WTC11 (cell line): ENCODE results near the gene EPB41.

Source experiments
- ATF2 ChIP-seq: sonication (generic); formaldehyde crosslinking; IDR thresholded peaks from 2 replicates; pipeline ENCODE4 v1.8.1; 2022; ENCODE audit warnings: low read depth, missing genetic modification reagents, borderline replicate concordance
- CBFB ChIP-seq: sonication (generic); formaldehyde crosslinking; IDR thresholded peaks from 2 replicates; pipeline ENCODE4 v1.8.1; 2022; ENCODE audit warnings: mild to moderate bottlenecking, low read depth, missing genetic modification reagents
- FOXJ3 ChIP-seq: sonication (generic); formaldehyde crosslinking; IDR thresholded peaks from 2 replicates; pipeline ENCODE4 v1.9.0; 2021; ENCODE audit warnings: missing genetic modification reagents, mild to moderate bottlenecking, borderline replicate concordance
- MXD4 ChIP-seq: fragments of 250-450 bp; sonication (Bioruptor Pico); IDR thresholded peaks from 2 replicates; pipeline ENCODE4 v1.8.0; 2021; ENCODE audit warnings: mild to moderate bottlenecking, moderate library complexity, borderline replicate concordance
- MYBL2 ChIP-seq: sonication (generic); formaldehyde crosslinking; IDR thresholded peaks from 2 replicates; pipeline ENCODE4 v1.8.1; 2023; ENCODE audit warnings: mild to moderate bottlenecking, moderate library complexity, missing genetic modification reagents
- STAT6 ChIP-seq: sonication (generic); formaldehyde crosslinking; conservative IDR thresholded peaks from 2 replicates; pipeline ENCODE4 v1.8.1; 2023; ENCODE audit warnings: mild to moderate bottlenecking, low read depth, missing genetic modification reagents, moderate library complexity
- USF2 ChIP-seq: sonication (generic); formaldehyde crosslinking; IDR thresholded peaks from 2 replicates; pipeline ENCODE4 v1.8.1; 2023; ENCODE audit warnings: mild to moderate bottlenecking, missing genetic modification reagents, moderate library complexity
- ZNF281 ChIP-seq: sonication (generic); formaldehyde crosslinking; IDR thresholded peaks from 2 replicates; pipeline ENCODE4 v1.8.0; 2023; ENCODE audit warnings: mild to moderate bottlenecking, missing genetic modification reagents
- TF ChIP-seq, protein P1 (sequence below): fragments of 200-600 bp; IDR thresholded peaks from 2 replicates; pipeline ENCODE4 v1.8.0; 2022; ENCODE audit warnings: antibody characterized with exemption

- TF ChIP-seq ATF2 (CRISPR knock-in tag): no peak
- no peak for TF ChIP-seq ZNF281 (CRISPR knock-in tag)
- TF ChIP-seq STAT6 (CRISPR knock-in tag): no peak
- no peak for TF ChIP-seq MXD4 (CRISPR knock-in tag)
- TF ChIP-seq, protein P1, sequence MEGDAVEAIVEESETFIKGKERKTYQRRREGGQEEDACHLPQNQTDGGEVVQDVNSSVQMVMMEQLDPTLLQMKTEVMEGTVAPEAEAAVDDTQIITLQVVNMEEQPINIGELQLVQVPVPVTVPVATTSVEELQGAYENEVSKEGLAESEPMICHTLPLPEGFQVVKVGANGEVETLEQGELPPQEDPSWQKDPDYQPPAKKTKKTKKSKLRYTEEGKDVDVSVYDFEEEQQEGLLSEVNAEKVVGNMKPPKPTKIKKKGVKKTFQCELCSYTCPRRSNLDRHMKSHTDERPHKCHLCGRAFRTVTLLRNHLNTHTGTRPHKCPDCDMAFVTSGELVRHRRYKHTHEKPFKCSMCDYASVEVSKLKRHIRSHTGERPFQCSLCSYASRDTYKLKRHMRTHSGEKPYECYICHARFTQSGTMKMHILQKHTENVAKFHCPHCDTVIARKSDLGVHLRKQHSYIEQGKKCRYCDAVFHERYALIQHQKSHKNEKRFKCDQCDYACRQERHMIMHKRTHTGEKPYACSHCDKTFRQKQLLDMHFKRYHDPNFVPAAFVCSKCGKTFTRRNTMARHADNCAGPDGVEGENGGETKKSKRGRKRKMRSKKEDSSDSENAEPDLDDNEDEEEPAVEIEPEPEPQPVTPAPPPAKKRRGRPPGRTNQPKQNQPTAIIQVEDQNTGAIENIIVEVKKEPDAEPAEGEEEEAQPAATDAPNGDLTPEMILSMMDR: no peak
- TF ChIP-seq MYBL2 (CRISPR knock-in tag): no peak
- no peak for TF ChIP-seq USF2 (CRISPR knock-in tag)
- TF ChIP-seq CBFB (CRISPR knock-in tag): no peak
- TF ChIP-seq FOXJ3 (CRISPR knock-in tag): no peak
Observed at GRCh38 chr1:28985427-28985826, 71.1 kb downstream of the EPB41 start.
